ENCODE data around the gene SIRT3. TPM values are rescaled to one million over a fixed set of nuclear protein-coding genes. Genes with fewer than 3 reads are reported as not detected.
A peak's percentile ranks its signal among the peaks of the same experiment; 100 is the strongest.

SIRT3 gene
- total and polyA plus RNA-seq, 11 donors: 21.2 to 46.5 (median 27.3) TPM

GRCh38 chr11:209275-210121 is 26.6 kb downstream of the SIRT3 start:
- Histone ChIP-seq H3K27me3 (no peaks in the 10 kb centered on the region), H3K4me1 (peaks cover 19 to 47% (median 34%) of the 10 kb centered on the region in 12 donors), H3K36me3 (peaks cover 0 to 65% (median 60%) of the 10 kb centered on the region in 9 donors), H3K9me3 (no peaks in the 10 kb centered on the region), H3K4me3 (peak overlapping the region; percentile 65 to 100 (median 89)), H3K27ac (peak overlapping the region in 11 of 12 donors; percentile 97 to 100 (median 99))
- ATAC-seq: no peak
- DNase-seq: no peak
- TF ChIP-seq CTCF (IDR thresholded peaks at IDR 0.05): no peak
- TF ChIP-seq POLR2A (IDR thresholded peaks at IDR 0.05): no peak
- intact Hi-C loops (cut with DNase I): loop anchor here in 9 of 10 donors (2.0 to 10.0 kb wide), 13 partner anchors 25 to 305 kb away; partner anchors contain the start of genes PTDSS2 (in 3 of the 9), RNH1 (in 3 of the 9), B4GALNT4 (in 2 of the 9) and IFITM2 (in 2 of the 9)
- 34 to 51% (median 49%) methylated on average over 21 to 29 of the region's 29 CpGs for WGBS, 4 donors

- H3K4me1 ChIP-seq: peaks cover 19 to 53% (median 36%) of the 10 kb centered on the region in 12 donors
- peak in 1 of 5 donors; percentile 63 for DNase-seq
- 0 to 2% (median 1%) methylated on average over 21 to 26 of the region's 26 CpGs for WGBS, 4 donors
Measured at GRCh38 chr11:208917-209260, 27.3 kb downstream of the SIRT3 start.

GRCh38 chr11:208181-208916 is 27.8 kb downstream of the SIRT3 start:
- 0 to 1% (median 0%) methylated on average over 33 to 57 of the region's 57 CpGs for WGBS, 4 donors
- TF ChIP-seq CTCF (IDR thresholded peaks at IDR 0.05): no peak
- peak; percentile 23 to 83 for TF ChIP-seq POLR2A (IDR thresholded peaks at IDR 0.05)
- intact Hi-C loops (cut with DNase I): loop anchor here in 9 of 10 donors (1.0 to 10.0 kb wide), 14 partner anchors 26 to 306 kb away; partner anchors contain the start of genes PTDSS2 (in 3 of the 9), RNH1 (in 3 of the 9), IFITM2 (in 2 of the 9) and PSMD13 (in 2 of the 9)
- ATAC-seq (peak; percentile 57 to 81 (median 76)), DNase-seq (peak; percentile 84 to 92 (median 86))
- Histone ChIP-seq H3K4me3 (peak overlapping the region; percentile 65 to 100 (median 89)), H3K27ac (peak overlapping the region; percentile 96 to 100 (median 99)), H3K27me3 (no peaks in the 10 kb centered on the region), H3K4me1 (peaks cover 19 to 59% (median 36%) of the 10 kb centered on the region in 12 donors), H3K9me3 (no peaks in the 10 kb centered on the region), H3K36me3 (peaks cover 0 to 65% (median 60%) of the 10 kb centered on the region in 9 donors)

More at GRCh38 chr11:208917-209260, 27.3 kb downstream of the SIRT3 start:
- TF ChIP-seq CTCF (IDR thresholded peaks at IDR 0.05) (no peak), POLR2A (IDR thresholded peaks at IDR 0.05) (no peak)
- Histone ChIP-seq H3K4me3 (peak overlapping the region; percentile 65 to 100 (median 89)), H3K9me3 (no peaks in the 10 kb centered on the region), H3K36me3 (peaks cover 0 to 65% (median 60%) of the 10 kb centered on the region in 9 donors), H3K27me3 (no peaks in the 10 kb centered on the region), H3K27ac (peak overlapping the region; percentile 96 to 100 (median 99))
- peak in 1 of 4 donors; percentile 5 for ATAC-seq
- intact Hi-C loops (cut with DNase I): loop anchor here in 9 of 10 donors (1.0 to 10.0 kb wide), 14 partner anchors 26 to 306 kb away; partner anchors contain the start of genes PTDSS2 (in 3 of the 9), RNH1 (in 3 of the 9), IFITM2 (in 2 of the 9) and PSMD13 (in 2 of the 9)

Measured in heart left ventricle (tissue), 16 donors.